A549 (cell line): ENCODE results near the gene HOXC11.

ENCODE experiments used
- CEBPB ChIP-seq, 2 experiments: fragments of >200 bp in 1 of 2; sonication (Bioruptor Twin) in 1 of 2; formaldehyde crosslinking in 1 of 2; IDR thresholded peaks; 2 replicates each; pipeline ENCODE4 v1.6.1; 2012 to 2016
- CHD4 ChIP-seq: fragments of 200-600 bp; sonication (generic); IDR thresholded peaks from 2 replicates; pipeline ENCODE4 v1.6.1; 2016; ENCODE audit warnings: antibody characterized with exemption, mild to moderate bottlenecking, borderline replicate concordance
- CTCF ChIP-seq: fragments of >200 bp; sonication (Bioruptor Twin); formaldehyde crosslinking; IDR thresholded peaks from 3 replicates; pipeline ENCODE4 v1.5.1; 2016
- EP300 ChIP-seq, 2 experiments: fragments of >200 bp; sonication (Bioruptor Twin); formaldehyde crosslinking; IDR thresholded peaks; 2 replicates in 1 of 2; 3 replicates in 1 of 2; pipeline ENCODE4 v1.6.1; 2016 to 2017
- HOXB5 ChIP-seq: fragments of 250-450 bp; sonication (Bioruptor Pico); IDR thresholded peaks from 2 replicates; pipeline ENCODE4 v1.5.0; 2020; ENCODE audit warnings: mild to moderate bottlenecking, moderate library complexity
- JUN ChIP-seq, 2 experiments: fragments of >200 bp; sonication (Bioruptor Twin); formaldehyde crosslinking; IDR thresholded peaks; 2 replicates in 1 of 2; 3 replicates in 1 of 2; pipeline ENCODE4 v1.6.1; 2016 to 2017
- KDM1A ChIP-seq: fragments of 200-600 bp; sonication (generic); IDR thresholded peaks from 2 replicates; pipeline ENCODE4 v1.6.1; 2016; ENCODE audit warnings: low read depth, mild to moderate bottlenecking
- MAX ChIP-seq: IDR thresholded peaks from 2 replicates; pipeline ENCODE4 v1.6.1; 2012
- PBX3 ChIP-seq: IDR thresholded peaks from 2 replicates; pipeline ENCODE4 v1.6.1; 2012
- POLR2A ChIP-seq: IDR thresholded peaks from 2 replicates; pipeline ENCODE4 v1.6.1; 2012; ENCODE audit warnings: mild to moderate bottlenecking, low read length
- REST ChIP-seq: fragments of 200-600 bp; sonication (generic); IDR thresholded peaks from 2 replicates; pipeline ENCODE4 v1.6.1; 2016; ENCODE audit warnings: antibody characterized with exemption, mild to moderate bottlenecking, moderate library complexity

DNA sequence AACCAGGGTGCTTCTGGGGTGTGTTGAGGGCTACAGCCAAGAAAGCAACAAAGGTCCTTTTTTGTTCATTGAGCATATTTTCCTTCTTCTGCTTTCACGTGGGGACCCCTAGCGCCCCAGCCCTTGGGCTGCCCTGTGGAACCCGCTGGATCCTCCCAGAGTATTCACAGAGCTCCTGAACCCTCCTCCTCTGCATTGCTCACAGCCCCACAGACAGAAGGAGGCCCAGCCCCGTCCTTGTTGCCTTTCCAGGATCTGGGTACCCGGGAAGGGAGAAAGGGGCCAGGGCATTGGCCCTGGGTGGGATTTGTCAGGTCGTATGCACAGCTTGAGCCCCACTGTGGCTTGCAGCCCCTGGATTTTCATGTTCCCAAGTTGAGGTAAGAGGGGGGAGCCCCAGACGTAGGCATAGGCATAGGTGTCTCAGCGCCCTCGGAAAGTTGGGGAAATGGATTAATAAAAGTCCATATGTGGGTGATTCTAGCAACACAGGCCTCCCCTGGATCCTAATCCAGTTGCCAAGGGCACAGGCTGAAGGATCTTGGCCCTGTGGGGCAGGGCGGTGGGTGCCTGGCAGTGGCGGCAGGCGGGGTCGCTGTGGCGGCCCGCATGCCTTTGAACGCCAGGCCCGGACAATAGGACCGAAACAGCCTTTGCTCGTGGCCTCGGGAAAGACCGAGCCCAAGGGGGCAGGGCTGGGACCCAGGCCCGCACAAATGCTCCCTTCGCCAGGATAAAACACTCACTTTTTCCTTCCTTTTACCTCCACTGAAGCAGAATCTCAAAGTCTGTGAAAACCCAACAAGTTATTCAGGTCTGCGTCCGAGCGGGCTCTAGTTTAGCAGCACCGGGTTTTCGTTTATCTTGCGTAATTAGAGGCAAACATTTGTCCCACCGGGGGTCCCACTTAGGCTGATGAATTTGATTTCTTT, 9.0 kb downstream of the HOXC11 start:
- no peak for TF ChIP-seq CTCF
- no peak for TF ChIP-seq MAX
- TF ChIP-seq JUN (IDR thresholded peaks at IDR 0.05), result no peak
- TF ChIP-seq HOXB5 (CRISPR knock-in tag), result no peak
- TF ChIP-seq EP300 (IDR thresholded peaks at IDR 0.05), result no peak
- TF ChIP-seq POLR2A, result no peak
- no peak for TF ChIP-seq KDM1A
- no peak for TF ChIP-seq REST
- TF ChIP-seq CEBPB (IDR thresholded peaks at IDR 0.05), result no peak
- TF ChIP-seq CHD4, result no peak
- no peak for TF ChIP-seq PBX3
